Iris pigment epithelial cell (primary cell): Measurements from ENCODE around the gene RERG.

Experiments used
- DNase-seq: peaks from one replicate; pipeline ENCODE4 v3.0.0-alpha.2; 2011; ENCODE audit warnings: low read depth

The RERG gene

DNA sequence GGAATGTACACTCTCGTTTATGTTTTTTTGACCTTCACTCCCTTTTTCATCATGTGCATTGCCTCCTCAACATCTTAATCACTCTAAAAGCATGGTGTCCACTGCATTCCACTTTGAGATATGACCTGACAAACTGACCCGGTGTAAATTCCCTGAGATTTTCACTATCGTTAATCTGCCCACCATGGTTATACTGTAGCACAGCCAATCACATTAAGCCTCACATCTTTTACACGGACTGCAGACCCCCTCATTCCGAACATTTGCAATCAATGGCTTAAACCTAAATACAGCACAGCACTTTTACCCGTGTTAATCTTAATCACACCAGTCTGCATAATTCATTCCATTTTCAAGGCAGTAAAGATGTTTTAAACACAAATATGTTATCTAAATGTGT lies 2.4 kb downstream of the RERG start:
- DNase-seq, result no peak

DNA sequence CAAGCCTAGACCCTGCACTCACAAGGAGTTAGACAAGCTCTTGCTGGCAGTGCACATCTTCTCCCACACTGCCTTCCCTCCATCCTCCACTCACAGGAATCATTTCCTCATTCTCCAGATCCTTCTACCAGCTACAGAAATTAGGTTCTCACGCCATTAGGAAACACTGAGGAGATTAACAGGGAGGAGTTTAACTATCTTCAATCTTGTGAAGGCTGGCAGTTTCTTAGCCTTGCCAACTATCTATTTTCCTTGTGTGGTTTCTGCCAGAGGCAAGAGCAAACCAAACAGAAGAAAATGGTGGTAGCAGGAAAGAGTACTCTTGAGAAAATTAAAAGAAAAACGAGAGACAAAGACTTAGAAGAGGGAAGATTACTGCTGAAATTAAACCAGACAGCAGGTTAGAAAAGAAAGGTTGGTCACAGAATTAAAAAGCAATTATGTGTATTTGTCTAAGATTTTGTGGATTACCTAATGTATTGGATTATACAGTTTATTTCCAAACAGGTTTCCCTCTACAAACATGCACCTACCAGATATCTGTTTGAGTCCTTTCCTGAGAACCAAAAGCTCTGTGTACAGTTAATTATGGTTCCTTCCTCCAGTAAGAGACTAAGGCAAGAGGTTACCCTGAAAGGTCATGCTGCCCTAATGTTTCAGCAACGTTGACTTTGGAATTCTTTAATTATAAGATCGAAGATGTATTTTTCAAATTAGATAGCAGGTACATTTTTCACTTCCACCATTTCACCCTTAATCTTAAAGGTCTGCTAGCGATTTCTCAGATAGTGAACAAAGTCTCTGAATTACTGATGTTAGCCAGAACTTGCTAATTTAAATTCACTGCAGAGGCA lies 5.0 kb downstream of the RERG start:
- DNase-seq, result no peak

DNA sequence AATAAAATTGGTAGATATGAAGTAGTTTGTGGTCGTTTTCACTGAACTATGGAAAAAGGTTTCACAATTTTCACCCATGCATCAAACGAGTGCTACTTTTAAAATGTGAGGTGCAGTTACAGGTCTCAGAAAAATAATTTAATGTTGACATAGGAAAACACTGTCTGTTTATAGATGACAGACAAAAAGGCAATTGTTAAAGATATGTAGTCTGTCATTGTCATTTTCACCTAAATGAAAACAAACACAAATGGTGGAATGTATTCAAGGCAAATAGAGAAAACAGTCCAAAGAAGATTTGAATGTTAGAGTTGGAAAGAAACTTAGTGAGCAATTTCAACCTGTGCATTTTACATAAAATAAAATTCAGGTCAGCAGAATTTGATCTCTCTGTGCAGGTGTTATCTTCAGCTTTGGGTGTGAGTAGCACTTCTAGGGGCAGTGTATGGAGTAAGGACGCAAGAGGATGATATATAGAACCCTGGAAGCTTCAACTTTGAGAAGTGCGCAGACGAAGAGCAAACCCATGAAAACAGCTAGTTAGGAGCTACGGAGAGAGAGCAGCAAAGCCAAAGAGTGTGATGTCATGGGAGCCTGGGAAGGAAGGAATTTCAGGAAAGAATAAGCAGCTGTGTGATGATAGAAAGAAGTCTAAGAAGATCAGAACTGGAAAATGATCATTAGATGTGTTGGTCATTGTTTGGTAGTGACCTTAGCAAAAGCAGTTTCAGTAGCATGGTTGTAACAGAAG lies 6.2 kb downstream of the RERG start:
- no peak for DNase-seq

DNA sequence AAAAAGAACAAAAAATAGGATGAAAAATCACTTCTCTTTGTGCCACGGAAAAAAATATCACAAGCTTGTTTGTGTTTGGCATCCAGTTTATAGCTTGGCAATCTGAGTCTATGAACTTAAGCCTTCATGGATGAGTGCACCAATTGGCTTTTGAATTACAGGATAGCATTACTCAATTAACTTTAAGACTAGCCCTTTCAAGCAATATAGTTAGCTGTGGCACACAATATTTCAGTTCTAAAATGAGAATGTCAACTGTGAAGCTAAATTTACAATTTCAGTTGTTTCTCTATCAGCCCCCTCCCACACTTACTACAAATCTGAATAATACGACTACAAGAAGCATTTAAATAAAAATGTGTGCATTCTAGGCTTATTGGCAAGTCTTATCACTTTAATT lies 8.3 kb downstream of the RERG start:
- no peak for DNase-seq

DNA sequence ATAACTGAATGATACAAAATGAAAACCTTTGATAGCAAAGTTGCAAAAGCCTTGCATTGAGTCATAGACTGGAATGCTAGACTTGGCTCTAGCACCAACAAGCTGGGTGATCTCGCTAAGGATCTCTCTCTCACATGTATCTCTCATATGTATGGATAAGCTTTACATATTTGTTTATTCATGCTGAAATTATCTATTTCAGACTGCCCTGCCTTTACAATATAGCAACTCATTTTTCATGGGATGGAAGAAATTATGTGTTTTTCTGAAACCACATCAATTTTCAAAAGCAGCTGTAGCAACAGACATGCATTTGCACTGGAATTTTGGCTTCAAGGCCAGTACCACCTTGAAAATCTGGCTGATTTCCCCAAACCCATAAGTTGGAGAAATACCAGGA lies 11.4 kb downstream of the RERG start:
- DNase-seq, result peak; percentile 95

DNA sequence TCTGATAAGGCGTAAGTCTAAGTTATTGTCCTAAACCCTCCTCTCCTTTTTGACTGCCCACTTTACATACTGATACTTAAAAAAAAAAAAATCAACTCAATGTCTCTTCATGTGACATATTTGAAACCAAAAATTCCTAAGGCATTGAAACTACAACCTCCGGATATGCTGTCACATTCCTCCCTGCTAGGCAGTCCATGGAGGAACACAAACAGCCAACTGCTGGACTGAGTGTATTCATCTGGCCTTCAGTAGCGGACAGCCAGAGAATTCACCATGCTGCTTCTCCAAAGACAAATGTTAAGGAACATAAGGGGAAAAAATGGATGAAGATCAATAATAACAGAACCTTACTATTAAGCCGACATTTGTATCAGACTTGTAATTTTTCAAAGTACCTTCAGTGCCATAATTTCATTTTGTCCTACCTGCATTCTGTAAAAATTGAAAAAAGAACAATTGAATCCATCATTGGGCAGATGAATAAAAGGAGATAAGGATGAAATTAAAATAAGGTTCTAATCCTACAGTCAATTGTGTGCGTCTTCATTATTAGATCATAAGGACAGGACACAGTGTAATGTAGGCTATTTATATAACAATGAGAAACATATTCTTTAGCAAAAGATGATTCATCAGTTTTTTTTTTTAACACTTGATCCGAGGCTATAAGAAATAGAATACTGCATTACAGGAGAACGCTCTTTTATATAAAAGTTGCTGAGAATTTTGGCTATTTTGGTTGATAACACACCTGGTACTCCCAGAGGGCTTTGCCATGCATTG lies 12.2 kb downstream of the RERG start:
- peak; percentile 78 for DNase-seq

DNA sequence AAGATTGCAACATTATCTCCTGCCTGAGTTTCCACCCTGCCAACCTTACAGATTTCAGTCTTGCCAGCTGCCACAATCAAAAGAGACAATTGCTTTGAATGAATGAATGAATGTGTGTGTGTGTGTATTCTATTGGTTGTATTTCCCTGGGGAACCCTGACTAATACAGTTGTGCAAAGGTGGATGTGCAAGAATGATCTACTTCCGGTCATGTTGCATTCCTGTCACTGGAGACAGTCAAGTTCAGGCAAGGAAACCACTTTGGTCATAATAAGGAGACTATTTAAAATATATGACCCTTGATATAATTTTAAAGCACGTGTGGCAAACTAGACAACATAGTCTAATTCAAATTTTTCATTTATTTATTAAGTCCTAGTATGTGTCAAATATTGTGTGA lies 13.1 kb downstream of the RERG start:
- DNase-seq, result peak; percentile 56

DNA sequence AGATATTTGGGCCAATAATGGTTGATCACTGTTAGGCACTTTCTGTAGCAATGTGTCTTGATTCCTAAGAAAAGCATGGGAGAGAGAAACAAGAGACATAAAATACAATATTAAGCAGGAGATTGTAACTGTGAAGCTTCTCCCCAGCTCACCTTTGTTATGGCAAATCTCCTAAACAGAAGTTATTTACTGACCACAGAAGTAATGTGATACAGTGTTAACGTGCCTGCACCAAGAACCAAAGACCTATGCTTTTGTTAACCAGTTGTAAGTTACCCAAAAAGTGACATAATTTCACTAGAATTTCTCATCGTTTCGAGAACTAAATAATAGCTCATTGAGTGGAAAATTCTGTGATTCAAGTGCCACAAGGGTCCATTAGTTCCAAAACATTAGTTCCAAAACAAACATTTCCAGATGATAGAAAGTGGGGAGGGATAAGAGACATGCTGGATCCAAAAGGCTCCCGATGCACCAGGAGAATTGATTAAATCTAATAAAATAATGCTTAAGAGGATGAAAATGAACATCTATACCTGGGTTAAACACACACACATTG lies 14.3 kb downstream of the RERG start:
- DNase-seq, result no peak

DNA sequence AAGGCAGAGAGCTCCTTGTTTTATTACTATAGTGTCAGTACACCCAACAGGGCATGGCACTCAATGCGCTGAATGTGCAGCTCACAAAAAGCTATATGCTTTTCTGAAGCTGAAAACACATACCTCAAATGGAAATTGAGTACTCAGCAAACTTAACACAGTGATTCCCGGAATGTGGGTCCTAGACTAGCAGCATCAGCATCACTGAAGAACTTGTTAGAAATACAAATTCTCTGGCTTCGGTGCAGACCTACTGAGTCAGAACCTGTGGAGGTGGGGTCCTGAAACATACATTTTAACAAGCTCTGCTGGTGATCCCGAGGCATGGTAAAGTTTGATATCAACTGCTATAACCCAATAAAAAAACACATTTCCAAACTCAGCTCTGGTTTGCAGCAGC lies 14.9 kb downstream of the RERG start:
- DNase-seq, result no peak

DNA sequence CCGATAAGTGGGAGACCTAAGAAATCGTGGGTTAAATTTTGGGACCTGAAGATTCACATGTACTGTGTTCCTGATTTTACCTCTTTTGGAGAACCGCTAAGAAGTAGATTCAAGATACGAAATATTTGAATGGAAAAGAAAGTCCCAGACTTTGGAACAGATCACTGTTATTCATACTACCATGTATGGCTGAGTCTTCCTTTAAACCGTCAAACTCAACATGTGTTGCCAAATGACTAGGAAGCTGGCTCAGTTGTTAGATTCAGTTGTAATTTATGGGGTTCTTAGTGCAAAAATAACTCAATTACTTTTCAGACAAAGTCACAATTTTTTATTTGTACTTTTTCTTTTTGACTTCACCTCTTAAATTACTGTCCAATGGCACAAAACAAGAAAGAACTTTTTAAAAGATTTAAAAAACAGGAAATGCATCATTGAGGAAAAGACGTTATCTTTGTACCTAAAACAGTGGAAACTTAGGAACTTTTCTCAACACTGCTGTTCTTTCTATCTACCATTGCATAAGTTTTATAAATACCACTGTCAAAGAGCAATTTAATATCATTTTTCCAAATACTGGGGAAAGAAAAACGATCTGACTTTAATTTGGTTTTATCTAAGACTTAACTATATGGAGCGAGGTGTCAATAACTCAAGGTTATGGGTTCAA lies 15.7 kb downstream of the RERG start:
- no peak for DNase-seq

DNA sequence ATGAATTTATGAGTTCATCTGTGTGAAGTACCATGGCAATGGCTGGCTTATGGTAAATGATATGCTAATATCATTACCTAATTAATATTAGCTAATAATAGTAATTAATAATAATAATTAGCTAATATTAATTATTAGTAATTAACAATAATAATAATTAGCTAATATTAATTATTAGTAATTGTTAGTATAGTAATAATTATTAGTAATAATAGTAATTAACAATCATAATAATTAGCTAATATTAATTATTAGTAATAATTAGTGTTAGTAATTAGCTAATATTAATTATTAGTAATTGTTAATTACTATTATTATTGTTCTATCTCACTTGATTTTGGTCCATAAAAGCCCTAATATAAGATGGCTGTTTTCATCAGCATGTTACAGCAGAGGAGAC lies 19.8 kb downstream of the RERG start:
- no peak for DNase-seq

DNA sequence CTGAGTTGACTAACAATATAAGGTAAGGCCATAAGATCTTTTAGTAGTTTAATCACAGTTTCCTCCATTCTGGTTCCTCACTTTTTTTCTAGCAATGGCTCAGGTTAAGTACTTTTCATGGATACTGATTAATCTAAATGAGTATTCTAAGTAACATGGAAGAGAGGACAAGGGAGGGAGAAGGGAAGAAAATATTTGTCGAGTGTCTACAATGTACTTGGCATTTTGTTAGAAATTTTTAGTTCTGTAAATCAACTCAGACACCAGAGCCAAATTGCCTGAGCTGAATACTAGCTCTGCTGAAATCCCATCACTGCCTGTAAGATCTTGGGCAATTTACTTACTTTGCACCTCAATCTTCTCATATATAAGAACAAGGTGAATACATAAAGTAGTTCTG lies 20.2 kb downstream of the RERG start:
- no peak for DNase-seq

DNA sequence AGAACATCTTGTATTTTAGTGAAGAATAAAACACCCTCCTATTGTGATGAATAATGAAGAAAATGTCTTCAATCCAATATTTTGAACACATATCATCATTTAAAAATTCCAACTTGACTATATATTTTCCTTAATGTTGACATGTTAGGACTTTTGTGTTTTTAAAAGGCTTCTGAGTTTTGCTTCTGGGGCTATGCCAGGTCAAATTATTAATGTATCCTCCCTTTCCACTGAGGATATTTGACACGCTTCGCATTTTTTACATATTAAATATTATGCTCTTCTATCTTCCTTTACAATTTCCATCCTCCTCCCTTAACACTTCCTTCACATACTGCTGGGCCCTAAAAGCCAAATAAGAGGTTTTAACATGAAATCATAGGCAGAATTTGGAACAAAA lies 20.6 kb downstream of the RERG start:
- no peak for DNase-seq

DNA sequence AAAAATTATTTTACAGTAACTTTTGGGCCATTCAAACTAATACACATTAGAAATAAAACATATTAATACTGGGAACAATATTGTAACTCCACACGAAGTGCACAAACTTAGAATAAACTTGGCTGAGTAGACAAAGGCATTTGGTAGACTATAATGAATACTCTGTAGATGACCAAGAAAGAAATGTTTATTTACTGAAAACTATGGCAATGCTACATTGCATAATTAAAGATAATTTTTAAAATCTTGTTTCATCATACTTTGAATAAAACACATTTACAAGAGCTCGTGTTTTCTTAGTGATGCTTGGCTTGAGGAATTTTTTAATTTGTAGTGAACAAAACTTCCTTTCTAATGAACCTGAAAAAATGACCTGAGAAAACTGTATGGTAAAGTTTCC lies 21.3 kb downstream of the RERG start:
- DNase-seq, result no peak

DNA sequence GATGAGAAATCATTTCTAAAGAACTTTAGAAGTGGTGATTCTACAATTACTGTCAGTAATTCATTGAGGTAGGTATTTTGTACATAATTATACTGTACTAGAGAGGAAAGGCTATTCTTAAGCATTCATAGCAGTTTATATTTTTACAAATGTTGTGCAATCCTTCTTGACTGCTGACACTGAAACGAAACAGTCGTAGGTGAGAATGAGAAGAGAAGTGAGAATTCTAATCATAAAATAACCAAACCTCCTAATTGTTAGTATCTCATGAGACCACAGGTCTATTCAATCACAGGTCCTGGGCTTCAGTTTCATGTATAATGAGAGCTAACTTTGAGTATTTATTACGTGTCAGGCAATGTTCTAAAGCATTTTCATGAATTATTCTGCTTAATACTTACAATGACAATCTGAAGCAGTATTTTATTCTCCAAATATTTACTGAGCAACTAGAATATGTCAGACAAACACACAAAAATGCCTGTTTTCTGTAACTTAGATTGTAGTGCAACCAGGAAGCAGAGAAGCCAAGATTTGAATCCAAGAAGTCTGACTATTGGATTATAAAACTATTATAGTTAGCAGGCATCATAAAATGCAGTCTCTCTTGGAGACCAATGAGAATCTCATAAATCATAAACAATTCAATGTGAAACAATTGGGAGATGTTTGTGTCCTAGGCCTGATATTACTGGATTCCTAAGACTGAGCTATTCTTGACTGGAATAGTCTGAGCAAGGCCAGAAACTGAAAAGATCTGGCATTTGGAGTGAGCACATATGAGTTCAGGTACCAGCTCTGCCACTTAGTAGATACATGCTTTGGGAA lies 24.3 kb downstream of the RERG start:
- no peak for DNase-seq

DNA sequence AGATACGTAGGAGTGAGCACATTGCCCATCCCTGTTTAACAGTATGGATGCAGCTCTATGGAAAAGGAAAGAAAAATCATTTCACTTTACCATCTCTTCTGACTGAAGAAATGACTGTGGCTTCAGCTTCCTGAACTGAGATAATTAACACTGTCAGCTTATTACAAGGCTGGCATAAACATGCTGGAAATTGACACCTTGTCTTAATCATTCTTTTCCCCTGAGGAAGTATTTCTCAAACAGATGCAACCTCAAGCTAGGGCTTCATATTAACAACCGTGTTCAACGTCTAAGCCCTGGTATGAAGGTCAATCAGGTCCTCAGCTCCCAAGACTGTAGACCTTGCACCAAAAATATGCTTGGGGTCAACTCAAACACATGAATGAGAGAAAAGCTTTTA lies 25.0 kb downstream of the RERG start:
- DNase-seq, result no peak

DNA sequence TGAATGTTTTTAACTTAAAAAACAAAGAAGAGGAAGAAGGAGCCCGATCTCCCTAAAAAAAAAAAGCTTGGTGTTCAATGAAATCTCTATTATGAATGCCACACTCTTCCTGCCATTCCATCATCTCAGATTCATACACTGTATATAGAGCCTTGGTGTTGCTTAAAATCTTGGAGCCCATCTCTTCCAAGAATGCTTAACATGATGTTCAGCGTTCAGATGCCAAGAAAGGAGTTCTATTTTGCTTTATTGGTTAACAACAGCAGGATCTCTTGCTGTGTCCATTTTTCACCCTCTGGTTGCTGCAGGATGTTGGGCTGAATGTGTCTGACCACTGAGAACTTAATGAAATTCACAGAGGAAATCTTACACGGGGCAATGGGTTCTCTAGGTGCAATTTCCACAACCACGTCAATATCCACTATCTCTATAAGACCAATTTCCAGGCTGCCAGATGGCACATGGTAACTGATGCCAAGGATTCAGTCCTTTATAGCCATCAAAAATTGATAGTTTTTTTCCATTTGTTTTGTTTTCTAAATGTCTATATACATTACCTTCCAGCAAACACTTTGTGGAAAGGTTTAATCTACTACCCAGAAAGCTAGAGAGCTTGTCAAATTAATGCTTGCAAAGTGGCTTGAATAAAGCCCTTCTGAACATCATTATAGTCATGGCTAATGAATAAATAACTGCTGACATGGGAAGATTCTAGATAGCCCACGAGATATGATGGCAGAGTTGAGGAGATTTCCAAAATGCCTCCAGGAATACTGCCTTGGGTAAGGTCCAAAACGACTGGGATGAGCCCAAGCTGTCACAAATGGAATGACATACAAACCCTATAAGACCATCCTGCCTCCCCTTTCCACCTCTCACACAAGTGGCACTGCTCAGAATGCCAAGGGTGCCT lies 26.5 kb downstream of the RERG start:
- no peak for DNase-seq

DNA sequence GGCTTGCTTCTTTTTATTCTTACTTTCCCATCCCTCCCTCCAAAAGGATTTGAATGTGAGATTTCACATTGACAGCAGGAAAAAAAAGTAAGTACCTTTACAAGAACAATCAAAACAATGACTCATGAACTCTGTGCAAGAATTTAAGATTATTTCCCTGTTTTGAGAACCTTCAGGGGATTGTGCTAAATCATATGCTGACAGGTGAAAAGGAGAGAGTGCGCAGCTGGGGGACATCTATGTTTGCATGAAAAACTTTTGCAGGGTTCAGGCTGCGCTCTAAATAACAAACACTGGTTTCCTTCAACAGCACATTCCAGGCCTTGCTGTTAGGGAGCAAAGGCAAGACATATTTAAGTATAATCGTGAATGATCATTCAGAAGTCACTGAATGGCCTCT lies 27.3 kb downstream of the RERG start:
- peak; percentile 50 for DNase-seq

DNA sequence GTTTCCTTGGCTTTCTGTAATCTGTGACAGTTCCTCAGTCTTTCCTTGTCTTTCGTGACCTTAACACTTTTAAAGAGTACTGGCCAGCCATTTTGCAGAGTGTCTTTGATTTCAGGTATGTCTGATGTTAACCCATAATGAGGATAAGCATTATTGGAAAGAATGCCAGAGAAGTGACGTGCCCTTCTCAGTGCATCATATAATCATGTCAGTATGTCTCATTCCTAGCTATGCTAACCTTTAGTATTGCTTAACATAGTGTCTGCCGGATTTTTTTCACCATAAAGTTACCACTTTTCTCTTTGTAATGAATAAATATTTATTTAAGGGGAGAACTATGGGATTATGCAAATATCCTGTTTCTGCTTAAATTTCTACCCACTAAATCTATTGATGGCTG lies 28.5 kb downstream of the RERG start:
- peak; percentile 82 for DNase-seq

DNA sequence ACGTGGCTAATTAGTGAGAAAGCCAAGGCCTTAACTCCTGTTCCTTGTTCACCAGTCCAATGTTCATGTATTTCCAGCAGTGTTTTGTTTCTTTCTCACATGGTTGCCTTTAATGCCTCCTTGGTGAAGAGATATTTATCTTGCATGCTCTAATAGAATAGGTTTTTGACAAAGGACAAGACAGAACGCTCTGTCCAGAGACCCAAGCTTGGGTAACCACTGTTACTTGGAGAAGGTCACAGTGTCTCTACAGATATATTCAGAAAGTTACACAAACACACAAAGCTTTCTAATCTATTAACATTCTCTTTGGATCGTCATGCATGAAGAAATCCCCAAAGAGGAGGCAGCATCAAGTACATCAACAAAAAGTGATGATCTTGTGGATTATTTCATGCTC lies 33.1 kb downstream of the RERG start:
- no peak for DNase-seq
